Caco-2 (cell line): Measurements from ENCODE around the gene TMPRSS6. TPM values are rescaled to one million over a fixed set of nuclear protein-coding genes. Genes with fewer than 3 reads are reported as not detected.

Experiments
- BruUV-seq: library from RNA; stranded (reverse); fragments of 400-500 nt; replicated peaks from 2 replicates; lab custom pipeline; 2021; lab: Mats Ljungman, UMichigan
- CTCF ChIA-PET: fragments of 300-600 bp; sonication (Branson Sonifier 250); formaldehyde crosslinking; loops from one replicate; lab custom pipeline; 2022; ENCODE audit warnings: antibody characterized with exemption; lab: Charles Lee
- POLR2A ChIA-PET: fragments of 300-600 bp; sonication (Branson Sonifier 250); formaldehyde crosslinking; loops from one replicate; lab custom pipeline; 2022; ENCODE audit warnings: antibody characterized with exemption; lab: Charles Lee
- DNase-seq, 2 experiments: peaks; one replicate each; pipeline versions ENCODE4 v3.0.0 to v3.0.0-alpha.2; 2020 to 2022
- H3K27me3 ChIP-seq: replicated peaks from 2 replicates; pipeline ENCODE4 v1.6.0; 2011; ENCODE audit warnings: low read length; ENCODE audit not compliant: control insufficient read depth, insufficient read depth
- H3K36me3 ChIP-seq: 2 replicates; pipeline ENCODE4 v1.5.1; 2011; ENCODE audit warnings: low read length; ENCODE audit not compliant: control insufficient read depth, insufficient read depth
- H3K4me1 ChIP-seq: fragments of 250-450 bp; sonication (Bioruptor Pico); 2 replicates; pipeline ENCODE4 v1.5.1; 2020; ENCODE audit warnings: mild to moderate bottlenecking
- H3K4me3 ChIP-seq: 2 replicates; pipeline ENCODE4 v1.5.1; 2011; ENCODE audit warnings: low read depth, mild to moderate bottlenecking, control low read depth, low read length
- H3K9me3 ChIP-seq: fragments of 250-450 bp; sonication (Bioruptor Pico); 2 replicates; pipeline ENCODE4 v1.5.1; 2020; ENCODE audit warnings: mild to moderate bottlenecking, moderate library complexity
- H3K27ac Mint-ChIP-seq: one replicate; pipeline ENCODE4 v1.8.0; 2022; ENCODE audit warnings: mixed read lengths; ENCODE audit not compliant: unreplicated experiment
- H3K27me3 Mint-ChIP-seq: one replicate; pipeline ENCODE4 v1.8.0; 2022; ENCODE audit warnings: mixed read lengths; ENCODE audit not compliant: insufficient read depth, unreplicated experiment
- H3K36me3 Mint-ChIP-seq: one replicate; pipeline ENCODE4 v1.8.0; 2022; ENCODE audit warnings: mild to moderate bottlenecking, mixed read lengths; ENCODE audit not compliant: insufficient read depth, unreplicated experiment
- H3K4me1 Mint-ChIP-seq: one replicate; pipeline ENCODE4 v1.8.0; 2022; ENCODE audit warnings: low read depth, mixed read lengths; ENCODE audit not compliant: unreplicated experiment
- H3K4me3 Mint-ChIP-seq: one replicate; pipeline ENCODE4 v1.8.0; 2022; ENCODE audit warnings: mild to moderate bottlenecking, moderate library complexity, mixed read lengths; ENCODE audit not compliant: unreplicated experiment
- H3K9me3 Mint-ChIP-seq: one replicate; pipeline ENCODE4 v1.8.0; 2022; ENCODE audit warnings: mixed read lengths; ENCODE audit not compliant: unreplicated experiment
- intact Hi-C: fragments of 100-400 bp; cut with micrococcal nuclease; formaldehyde crosslinking; loops from one replicate; pipeline ENCODE4 v1.10.0; 2022; ENCODE audit not compliant: unreplicated experiment
- total RNA-seq: library from RNA; stranded (reverse); gene quantifications from 2 replicates; pipeline ENCODE4 v1.2.3, GENCODE V29; 2022
- TF ChIP-seq, protein P1 (sequence below), 2 experiments: fragments of 200-600 bp in 1 of 2; IDR thresholded peaks; 1 replicate in 1 of 2; 2 replicates in 1 of 2; pipeline versions ENCODE4 v1.5.1 to v1.8.0; 2011 to 2022; ENCODE audit warnings: antibody characterized with exemption in 1 of 2, control low read depth in 1 of 2, inconsistent platforms in 1 of 2, low read depth in 1 of 2, low read length in 1 of 2, mild to moderate bottlenecking in 1 of 2, moderate library complexity in 1 of 2; ENCODE audit not compliant: insufficient read depth in 1 of 2, severe bottlenecking in 1 of 2, unreplicated experiment in 1 of 2

The TMPRSS6 gene
- total RNA-seq, 1 experiment from 2014 or later = 1.6 TPM

DNA sequence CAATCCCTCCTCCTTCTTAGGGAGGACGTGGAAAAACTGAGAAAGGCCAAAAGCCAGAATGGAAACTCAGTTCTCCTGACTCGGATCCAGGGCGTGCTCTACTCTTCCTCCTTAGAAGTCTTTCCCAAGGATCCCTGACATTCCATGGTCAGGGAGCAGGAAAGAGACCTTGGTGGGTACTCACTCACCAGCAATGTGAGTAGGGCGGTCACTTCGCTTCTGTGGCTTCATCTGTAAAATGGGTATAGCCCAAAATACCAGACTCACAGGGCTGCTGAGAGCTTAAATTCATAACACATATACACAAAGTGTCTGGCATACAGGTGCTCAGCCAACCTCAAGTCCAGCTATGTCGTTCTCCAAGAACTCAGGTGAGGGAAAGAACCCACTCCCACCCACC is 58.6 kb downstream of the TMPRSS6 start:
- Mint-ChIP-seq H3K27ac (no peak overlapping the region), H3K36me3 (no peaks in the 10 kb centered on the region), H3K4me3 (peak overlapping the region; percentile 72), H3K27me3 (no peaks in the 10 kb centered on the region), H3K4me1 (no peaks in the 10 kb centered on the region), H3K9me3 (no peaks in the 10 kb centered on the region)
- H3K9me3 ChIP-seq = no peaks in the 10 kb centered on the region
- no peaks in the 10 kb centered on the region for H3K27me3 ChIP-seq
- POLR2A ChIA-PET = interaction anchor here (0.6 to 1.9 kb wide), 3 partner anchors 17 to 149 kb away, joined by 3 to 15 read pairs (median 3); no protein-coding TSS in a partner anchor
- intact Hi-C loops = loop anchor here (2.0 kb wide), 1 partner anchor 18 kb away; no protein-coding TSS in a partner anchor
- H3K36me3 ChIP-seq = no peaks in the 10 kb centered on the region
- CTCF ChIA-PET = interaction anchor here (1.0 to 1.9 kb wide), 3 partner anchors 19 to 32 kb away, joined by 3 to 6 read pairs (median 4); partner anchors contain the start of genes MPST and TST
- TF ChIP-seq, protein P1, sequence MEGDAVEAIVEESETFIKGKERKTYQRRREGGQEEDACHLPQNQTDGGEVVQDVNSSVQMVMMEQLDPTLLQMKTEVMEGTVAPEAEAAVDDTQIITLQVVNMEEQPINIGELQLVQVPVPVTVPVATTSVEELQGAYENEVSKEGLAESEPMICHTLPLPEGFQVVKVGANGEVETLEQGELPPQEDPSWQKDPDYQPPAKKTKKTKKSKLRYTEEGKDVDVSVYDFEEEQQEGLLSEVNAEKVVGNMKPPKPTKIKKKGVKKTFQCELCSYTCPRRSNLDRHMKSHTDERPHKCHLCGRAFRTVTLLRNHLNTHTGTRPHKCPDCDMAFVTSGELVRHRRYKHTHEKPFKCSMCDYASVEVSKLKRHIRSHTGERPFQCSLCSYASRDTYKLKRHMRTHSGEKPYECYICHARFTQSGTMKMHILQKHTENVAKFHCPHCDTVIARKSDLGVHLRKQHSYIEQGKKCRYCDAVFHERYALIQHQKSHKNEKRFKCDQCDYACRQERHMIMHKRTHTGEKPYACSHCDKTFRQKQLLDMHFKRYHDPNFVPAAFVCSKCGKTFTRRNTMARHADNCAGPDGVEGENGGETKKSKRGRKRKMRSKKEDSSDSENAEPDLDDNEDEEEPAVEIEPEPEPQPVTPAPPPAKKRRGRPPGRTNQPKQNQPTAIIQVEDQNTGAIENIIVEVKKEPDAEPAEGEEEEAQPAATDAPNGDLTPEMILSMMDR (IDR thresholded peaks at IDR 0.05; ENCODE audit: insufficient read depth in 1 of 2, low read depth in 1 of 2, low read length in 1 of 2, severe bottlenecking in 1 of 2, unreplicated experiment in 1 of 2) = no peak
- no TSS peak for BruUV-seq
- DNase-seq = no peak
- H3K4me3 ChIP-seq = no peak overlapping the region; the same call in 1 of the 2 replicates
- H3K4me1 ChIP-seq = peaks cover 3% of the 10 kb centered on the region; the same call in 1 of the 2 replicates

DNA sequence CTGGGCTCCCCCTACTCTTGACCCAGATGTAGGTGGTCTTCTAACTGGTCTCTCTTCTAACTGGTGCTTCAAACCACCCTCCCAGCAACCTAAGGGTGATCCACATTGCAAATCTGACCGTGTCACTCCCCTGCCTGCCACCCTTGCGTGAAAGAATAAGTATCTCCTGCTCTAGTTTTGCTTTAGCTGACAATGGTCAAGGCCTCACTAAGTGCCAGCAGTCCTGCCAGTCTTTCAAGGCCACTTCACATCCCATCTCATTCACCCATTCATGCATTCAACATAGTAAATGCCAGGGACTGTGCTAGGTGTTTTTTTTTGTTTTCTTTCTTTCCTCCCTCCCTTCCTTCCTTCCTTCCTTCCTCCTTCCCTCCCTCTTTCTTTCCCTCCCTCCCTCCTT is 60.3 kb downstream of the TMPRSS6 start:
- peaks cover 11% of the 10 kb centered on the region for H3K4me1 ChIP-seq
- ChIA-PET POLR2A (no interaction called here), CTCF (no interaction called here)
- no TSS peak for BruUV-seq
- intact Hi-C loops = no loop called here
- DNase-seq = no peak
- no peaks in the 10 kb centered on the region for H3K9me3 ChIP-seq
- no peaks in the 10 kb centered on the region for H3K4me1 Mint-ChIP-seq
- no peaks in the 10 kb centered on the region for H3K36me3 ChIP-seq
- no peaks in the 10 kb centered on the region for H3K36me3 Mint-ChIP-seq
- H3K27me3 ChIP-seq = no peaks in the 10 kb centered on the region
- peak overlapping the region; percentile 22 for H3K4me3 Mint-ChIP-seq
- H3K9me3 Mint-ChIP-seq = no peaks in the 10 kb centered on the region
- H3K4me3 ChIP-seq = no peak overlapping the region
- no peaks in the 10 kb centered on the region for H3K27me3 Mint-ChIP-seq
- no peak overlapping the region for H3K27ac Mint-ChIP-seq
- TF ChIP-seq, protein P1 (IDR thresholded peaks at IDR 0.05; ENCODE audit: insufficient read depth in 1 of 2, low read depth in 1 of 2, low read length in 1 of 2, severe bottlenecking in 1 of 2, unreplicated experiment in 1 of 2) = no peak

DNA sequence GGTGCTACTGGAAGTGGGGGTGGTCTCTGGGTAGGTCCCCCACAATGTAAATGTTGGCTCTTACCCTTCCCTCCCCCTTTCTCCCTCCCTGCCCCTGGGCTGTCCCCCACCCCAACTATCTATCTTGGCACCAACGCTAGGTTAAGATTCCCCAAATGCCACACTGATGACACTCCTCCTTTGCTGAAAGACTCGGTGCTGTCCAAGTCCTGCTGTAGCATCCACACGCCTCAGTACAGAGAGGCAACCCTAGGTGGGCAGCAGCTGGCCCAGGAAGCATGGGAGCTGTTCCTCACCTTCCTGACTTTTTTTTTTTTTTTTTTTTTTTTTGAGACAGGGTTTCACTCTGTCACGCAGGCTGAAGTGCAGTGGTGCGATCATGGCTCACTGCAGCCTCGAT is 61.4 kb downstream of the TMPRSS6 start:
- H3K27ac Mint-ChIP-seq = no peak overlapping the region
- ChIA-PET CTCF (interaction anchor here (0.5 to 0.7 kb wide), 2 partner anchors 10 to 16 kb away, joined by 3 to 6 read pairs; no protein-coding TSS in a partner anchor), POLR2A (no interaction called here)
- H3K4me3 Mint-ChIP-seq = no peak overlapping the region
- intact Hi-C loops = no loop called here
- H3K4me1 ChIP-seq = peaks cover 22% of the 10 kb centered on the region
- no peaks in the 10 kb centered on the region for H3K27me3 ChIP-seq
- H3K4me3 ChIP-seq = no peak overlapping the region
- peaks cover 8% of the 10 kb centered on the region for H3K4me1 Mint-ChIP-seq
- TF ChIP-seq, protein P1 (IDR thresholded peaks at IDR 0.05; ENCODE audit: insufficient read depth in 1 of 2, low read depth in 1 of 2, low read length in 1 of 2, severe bottlenecking in 1 of 2, unreplicated experiment in 1 of 2) = no peak
- BruUV-seq = no TSS peak
- no peaks in the 10 kb centered on the region for H3K9me3 ChIP-seq
- no peaks in the 10 kb centered on the region for H3K27me3 Mint-ChIP-seq
- H3K9me3 Mint-ChIP-seq = no peaks in the 10 kb centered on the region
- DNase-seq = no peak
- no peaks in the 10 kb centered on the region for H3K36me3 ChIP-seq
- H3K36me3 Mint-ChIP-seq = no peaks in the 10 kb centered on the region
